GM12864 (cell line): Measurements from ENCODE around the gene STAT5B.
A peak's percentile ranks its signal among the peaks of the same experiment; 100 is the strongest.

Source experiments
- DNase-seq: peaks from one replicate; pipeline ENCODE4 v3.0.0-alpha.2; 2011; ENCODE audit warnings: low read depth
- H3K4me3 ChIP-seq: 2 replicates; pipeline ENCODE4 v1.5.1; 2011; ENCODE audit warnings: mild to moderate bottlenecking, low read depth, low read length, control low read depth
- CTCF ChIP-seq: IDR thresholded peaks from 2 replicates; pipeline ENCODE4 v1.5.1; 2011; ENCODE audit warnings: low read depth, mild to moderate bottlenecking, moderate library complexity, low read length, control low read depth, inconsistent platforms; ENCODE audit errors: missing control alignments

STAT5B gene

GRCh38 chr17:42197564-42198156 lies 78.5 kb downstream of the STAT5B start:
- no peak for TF ChIP-seq CTCF
- H3K4me3 ChIP-seq: no peak overlapping the region
- no peak for DNase-seq

- peak within 1 kb of the TSS; percentile 59 for H3K4me3 ChIP-seq
- DNase-seq: peak; percentile 65
- TF ChIP-seq CTCF: no peak
Observed at GRCh38 chr17:42193969-42194899, 82.0 kb downstream of the STAT5B start, which contains the start of gene GHDC. TSS of gene GHDC (minus strand) at chr17:42194494. CDS start at chr17:42193581, 913 bp downstream.

DNA sequence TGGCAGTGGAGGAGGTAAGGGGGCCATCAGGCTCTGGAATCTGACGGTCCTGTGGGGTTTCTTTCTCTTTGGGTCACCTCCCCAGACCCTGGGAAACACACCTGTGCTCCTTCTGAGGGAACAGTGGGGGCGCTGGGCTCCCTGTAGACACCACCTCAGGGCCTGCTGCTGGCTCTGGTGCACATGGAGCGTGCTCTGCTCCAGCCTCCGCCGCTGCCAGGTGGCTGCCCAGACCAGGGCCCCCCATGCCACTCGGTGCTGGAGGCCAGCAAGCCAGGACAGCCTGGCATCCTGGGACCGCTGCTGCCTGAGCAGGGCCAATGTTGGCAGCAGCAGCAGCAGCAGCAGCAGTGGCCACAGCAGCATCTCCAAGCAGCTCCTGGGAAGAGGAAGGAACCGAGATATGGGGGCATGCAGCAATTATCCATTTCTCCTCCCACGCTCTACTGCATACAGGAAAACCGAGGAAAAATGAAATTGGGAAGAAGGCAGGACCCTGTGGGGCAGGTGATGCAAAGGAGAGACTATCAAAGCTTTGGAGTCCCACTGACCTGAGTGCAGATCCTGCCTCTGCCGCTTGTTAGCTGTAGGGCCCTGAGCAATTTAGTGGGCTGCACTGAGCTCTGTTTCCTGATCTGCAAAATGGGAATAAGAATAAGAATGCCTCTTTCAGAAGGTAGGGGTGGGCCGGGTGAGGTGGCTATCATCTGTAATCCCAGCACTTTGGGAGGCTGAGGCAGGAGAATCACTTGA lies 82.8 kb downstream of the STAT5B start:
- DNase-seq: no peak
- peak overlapping the region; percentile 59 for H3K4me3 ChIP-seq
- no peak for TF ChIP-seq CTCF

DNA sequence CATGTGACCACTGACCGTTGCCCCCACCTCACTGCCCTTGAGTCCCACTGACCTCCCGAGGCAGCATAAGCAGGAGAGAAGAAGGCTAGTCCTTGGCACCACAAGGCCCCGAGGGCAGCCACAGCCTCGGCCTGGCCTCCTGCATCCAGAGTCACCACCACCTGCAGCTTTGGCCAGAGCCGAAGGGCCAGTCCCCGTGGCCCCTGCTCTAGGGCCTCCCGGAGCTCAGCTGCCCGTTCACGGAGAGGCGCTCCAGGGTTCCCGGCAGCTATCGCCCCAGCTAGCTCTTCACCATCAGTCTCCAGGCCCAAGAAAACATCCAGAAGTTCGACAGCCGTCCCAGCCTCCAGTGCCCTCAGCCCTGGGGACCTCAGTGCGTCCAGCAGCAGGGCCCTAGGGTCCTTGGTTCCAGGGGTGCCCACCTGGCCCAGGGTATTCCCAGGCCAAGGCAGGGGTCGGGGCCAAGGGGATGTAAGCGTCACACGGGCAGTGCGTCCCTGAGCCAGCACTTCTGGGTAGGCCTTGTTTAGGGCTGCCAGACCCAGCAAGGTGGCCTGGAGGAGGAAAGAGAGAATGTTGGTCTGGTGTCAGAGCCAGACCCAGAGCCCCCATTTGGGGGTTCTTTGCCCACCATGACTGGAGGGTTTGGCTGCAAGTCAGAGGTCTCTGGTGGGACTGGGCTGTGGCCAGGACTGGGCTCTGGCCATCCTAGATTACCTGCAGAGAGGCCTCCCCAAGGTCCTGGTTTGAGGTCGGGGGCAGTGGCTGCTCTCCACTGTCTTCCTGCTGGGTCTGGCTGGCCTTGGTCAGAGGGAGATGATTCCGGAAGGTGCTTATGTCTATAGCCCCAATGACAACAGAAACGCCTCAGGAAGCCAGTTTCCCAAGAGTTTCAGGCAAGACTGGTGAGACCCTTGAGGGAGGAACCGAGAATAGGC lies 83.7 kb downstream of the STAT5B start:
- no peak for DNase-seq
- no peak for TF ChIP-seq CTCF
- H3K4me3 ChIP-seq: no peak overlapping the region; the same call in 1 of the 2 replicates

DNA sequence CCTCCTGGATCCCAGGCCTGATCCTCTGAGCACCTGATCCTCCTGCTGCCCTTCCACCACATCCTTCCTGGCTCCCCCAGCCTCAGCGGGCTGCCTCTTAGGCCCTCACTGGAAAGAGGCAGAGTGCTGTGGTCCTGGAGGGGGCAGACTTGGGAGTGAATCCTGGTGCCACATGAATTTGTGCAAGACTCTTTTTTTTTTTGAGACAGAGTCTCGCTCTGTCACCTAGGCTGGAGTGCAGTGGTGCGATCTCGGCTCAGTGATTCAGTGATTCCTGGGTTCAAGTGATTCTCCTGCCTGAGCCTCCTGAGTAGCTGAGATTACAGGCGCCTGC lies 84.9 kb downstream of the STAT5B start:
- DNase-seq: no peak
- TF ChIP-seq CTCF: no peak
- H3K4me3 ChIP-seq: no peak overlapping the region
